Panc1 (cell line): ENCODE measurements around the gene ERBB2. TPM values are rescaled to one million over a fixed set of nuclear protein-coding genes. Genes with fewer than 3 reads are reported as not detected.

Experiments
- ATAC-seq: fragments of 200-7000 bp; cut with Tn5 transposase; 2 replicates; pipeline ENCODE4 v1.9.1; 2020; ENCODE audit warnings: mild to moderate bottlenecking, moderate library complexity
- BruUV-seq: library from RNA; stranded (reverse); fragments of 400-500 nt; replicated peaks from 2 replicates; lab custom pipeline; 2021; lab: Mats Ljungman, UMichigan
- CTCF ChIA-PET: fragments of 300-600 bp; sonication (Branson Sonifier 250); formaldehyde crosslinking; loops from one replicate; lab custom pipeline; 2022; ENCODE audit warnings: antibody characterized with exemption; lab: Charles Lee
- POLR2A ChIA-PET: fragments of 300-600 bp; sonication (Branson Sonifier 250); formaldehyde crosslinking; loops from one replicate; lab custom pipeline; 2022; ENCODE audit warnings: antibody characterized with exemption; lab: Charles Lee
- DNase-seq: peaks from one replicate; pipeline ENCODE4 v3.0.0-alpha.2; 2010; ENCODE audit warnings: low read depth, low spot score
- H3K27ac ChIP-seq: 2 replicates; pipeline ENCODE4 v1.5.1; 2011; ENCODE audit warnings: mild to moderate bottlenecking, low read length, inconsistent platforms
- H3K27me3 ChIP-seq: fragments of 200-500 bp; sonication (Bioruptor generic); 2 replicates; pipeline ENCODE4 v1.6.0; 2014; ENCODE audit warnings: low read length, inconsistent platforms; ENCODE audit not compliant: control insufficient read depth, insufficient read depth
- H3K36me3 ChIP-seq: fragments of 200-500 bp; sonication (Bioruptor generic); 2 replicates; pipeline ENCODE4 v1.5.1; 2014; ENCODE audit warnings: inconsistent platforms, mild to moderate bottlenecking, low read length, moderate library complexity; ENCODE audit not compliant: control insufficient read depth, insufficient read depth
- H3K4me1 ChIP-seq: 2 replicates; pipeline ENCODE4 v1.5.1; 2011; ENCODE audit warnings: inconsistent platforms, mild to moderate bottlenecking, low read length, moderate library complexity; ENCODE audit not compliant: control insufficient read depth, insufficient read depth
- H3K4me3 ChIP-seq, 2 experiments: 2 replicates each; pipeline ENCODE4 v1.5.1; 2011 to 2012; ENCODE audit warnings: low read depth in 2 of 2, low read length in 2 of 2, mild to moderate bottlenecking in 2 of 2, inconsistent platforms in 1 of 2, moderate library complexity in 1 of 2
- H3K9me3 ChIP-seq: fragments of 200-500 bp; sonication (Bioruptor generic); 2 replicates; pipeline ENCODE4 v1.5.1; 2014; ENCODE audit warnings: low read depth, mild to moderate bottlenecking, inconsistent platforms, low read length, moderate library complexity; ENCODE audit not compliant: control insufficient read depth, insufficient read depth
- POLR2AphosphoS5 ChIP-seq: IDR thresholded peaks from 2 replicates; pipeline ENCODE4 v1.6.1; 2012; ENCODE audit warnings: mild to moderate bottlenecking, low read depth, low read length, moderate library complexity
- SIN3A ChIP-seq: IDR thresholded peaks from 2 replicates; pipeline ENCODE4 v1.6.1; 2012; ENCODE audit warnings: low read depth, mild to moderate bottlenecking, low read length, moderate library complexity, borderline replicate concordance; ENCODE audit not compliant: insufficient read depth
- TCF7L2 ChIP-seq: IDR thresholded peaks from 2 replicates; pipeline ENCODE4 v1.6.1; 2011; ENCODE audit warnings: mild to moderate bottlenecking, low read depth, low read length, inconsistent platforms
- in situ Hi-C: cut with HindIII; loops from 2 replicates; pipeline ENCODE4 v1.10.0; 2016; ENCODE audit warnings: low sequenced_read_pairs, low pct_unique_long_range_greater_than_20kb
- intact Hi-C: fragments of 100-400 bp; cut with micrococcal nuclease; formaldehyde crosslinking; loops from one replicate; pipeline ENCODE4 v1.10.0; 2022; ENCODE audit not compliant: unreplicated experiment
- total RNA-seq: library from RNA; stranded (reverse); gene quantifications from one replicate; pipeline ENCODE4 v1.2.1, GENCODE V29; 2021; ENCODE audit not compliant: unreplicated experiment
- TF ChIP-seq, protein P1 (sequence below), 2 experiments: IDR thresholded peaks; 2 replicates each; pipeline ENCODE4 v1.6.1; 2011 to 2012; ENCODE audit warnings: low read depth in 2 of 2, control low read depth in 1 of 2, low read length in 1 of 2, mild to moderate bottlenecking in 1 of 2, moderate library complexity in 1 of 2; ENCODE audit not compliant: insufficient read depth in 1 of 2
- TF ChIP-seq, protein P2 (sequence below): fragments of 450-650 bp; IDR thresholded peaks from 2 replicates; pipeline ENCODE4 v1.5.1; 2017; ENCODE audit warnings: mild to moderate bottlenecking

The ERBB2 gene
- total RNA-seq, 1 experiment from 2014 or later, result 68.6 TPM

DNA sequence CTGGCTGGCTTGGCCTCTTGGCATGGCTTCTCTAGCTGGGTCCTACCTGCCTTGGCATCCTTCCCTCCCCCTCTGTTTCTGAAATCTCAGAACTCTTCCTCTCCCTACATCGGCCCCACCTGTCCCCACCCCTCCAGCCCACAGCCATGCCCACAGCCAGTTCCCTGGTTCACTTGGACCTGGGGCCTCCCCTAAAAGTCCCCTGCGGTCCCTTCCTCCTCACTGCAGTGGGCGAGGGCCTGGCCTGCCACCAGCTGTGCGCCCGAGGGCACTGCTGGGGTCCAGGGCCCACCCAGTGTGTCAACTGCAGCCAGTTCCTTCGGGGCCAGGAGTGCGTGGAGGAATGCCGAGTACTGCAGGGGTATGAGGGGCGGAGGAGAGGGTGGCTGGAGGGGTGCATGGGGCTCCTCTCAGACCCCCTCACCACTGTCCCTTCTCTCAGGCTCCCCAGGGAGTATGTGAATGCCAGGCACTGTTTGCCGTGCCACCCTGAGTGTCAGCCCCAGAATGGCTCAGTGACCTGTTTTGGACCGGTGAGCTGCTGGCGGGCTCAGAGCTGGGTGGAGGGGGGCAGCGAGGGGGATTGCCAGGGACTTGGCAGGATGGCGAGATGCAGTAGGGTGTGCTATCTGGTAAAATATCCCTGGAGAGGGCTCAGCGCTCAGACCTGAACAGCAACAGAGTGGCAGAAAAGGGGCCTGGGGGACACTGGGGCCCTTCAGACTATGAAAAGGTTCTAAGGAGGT lies 16.4 kb downstream of the ERBB2 start:
- no TSS peak for BruUV-seq
- ChIA-PET POLR2A (no interaction called here), CTCF (no interaction called here)
- no peaks in the 10 kb centered on the region for H3K9me3 ChIP-seq
- no peaks in the 10 kb centered on the region for H3K27me3 ChIP-seq
- H3K4me1 ChIP-seq, result no peaks in the 10 kb centered on the region
- no peaks in the 10 kb centered on the region for H3K36me3 ChIP-seq
- ATAC-seq (no peak), DNase-seq (no peak)
- in situ Hi-C loops, result no loop called here
- H3K4me3 ChIP-seq, result no peak overlapping the region
- H3K27ac ChIP-seq, result no peak overlapping the region
- intact Hi-C loops, result no loop called here
- TF ChIP-seq SIN3A (no peak), TCF7L2 (no peak), POLR2AphosphoS5 (no peak)
- TF ChIP-seq, protein P1, sequence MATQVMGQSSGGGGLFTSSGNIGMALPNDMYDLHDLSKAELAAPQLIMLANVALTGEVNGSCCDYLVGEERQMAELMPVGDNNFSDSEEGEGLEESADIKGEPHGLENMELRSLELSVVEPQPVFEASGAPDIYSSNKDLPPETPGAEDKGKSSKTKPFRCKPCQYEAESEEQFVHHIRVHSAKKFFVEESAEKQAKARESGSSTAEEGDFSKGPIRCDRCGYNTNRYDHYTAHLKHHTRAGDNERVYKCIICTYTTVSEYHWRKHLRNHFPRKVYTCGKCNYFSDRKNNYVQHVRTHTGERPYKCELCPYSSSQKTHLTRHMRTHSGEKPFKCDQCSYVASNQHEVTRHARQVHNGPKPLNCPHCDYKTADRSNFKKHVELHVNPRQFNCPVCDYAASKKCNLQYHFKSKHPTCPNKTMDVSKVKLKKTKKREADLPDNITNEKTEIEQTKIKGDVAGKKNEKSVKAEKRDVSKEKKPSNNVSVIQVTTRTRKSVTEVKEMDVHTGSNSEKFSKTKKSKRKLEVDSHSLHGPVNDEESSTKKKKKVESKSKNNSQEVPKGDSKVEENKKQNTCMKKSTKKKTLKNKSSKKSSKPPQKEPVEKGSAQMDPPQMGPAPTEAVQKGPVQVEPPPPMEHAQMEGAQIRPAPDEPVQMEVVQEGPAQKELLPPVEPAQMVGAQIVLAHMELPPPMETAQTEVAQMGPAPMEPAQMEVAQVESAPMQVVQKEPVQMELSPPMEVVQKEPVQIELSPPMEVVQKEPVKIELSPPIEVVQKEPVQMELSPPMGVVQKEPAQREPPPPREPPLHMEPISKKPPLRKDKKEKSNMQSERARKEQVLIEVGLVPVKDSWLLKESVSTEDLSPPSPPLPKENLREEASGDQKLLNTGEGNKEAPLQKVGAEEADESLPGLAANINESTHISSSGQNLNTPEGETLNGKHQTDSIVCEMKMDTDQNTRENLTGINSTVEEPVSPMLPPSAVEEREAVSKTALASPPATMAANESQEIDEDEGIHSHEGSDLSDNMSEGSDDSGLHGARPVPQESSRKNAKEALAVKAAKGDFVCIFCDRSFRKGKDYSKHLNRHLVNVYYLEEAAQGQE (IDR thresholded peaks at IDR 0.05; ENCODE audit: insufficient read depth in 1 of 2, low read depth in 2 of 2, low read length in 1 of 2), result no peak
- TF ChIP-seq, protein P2, sequence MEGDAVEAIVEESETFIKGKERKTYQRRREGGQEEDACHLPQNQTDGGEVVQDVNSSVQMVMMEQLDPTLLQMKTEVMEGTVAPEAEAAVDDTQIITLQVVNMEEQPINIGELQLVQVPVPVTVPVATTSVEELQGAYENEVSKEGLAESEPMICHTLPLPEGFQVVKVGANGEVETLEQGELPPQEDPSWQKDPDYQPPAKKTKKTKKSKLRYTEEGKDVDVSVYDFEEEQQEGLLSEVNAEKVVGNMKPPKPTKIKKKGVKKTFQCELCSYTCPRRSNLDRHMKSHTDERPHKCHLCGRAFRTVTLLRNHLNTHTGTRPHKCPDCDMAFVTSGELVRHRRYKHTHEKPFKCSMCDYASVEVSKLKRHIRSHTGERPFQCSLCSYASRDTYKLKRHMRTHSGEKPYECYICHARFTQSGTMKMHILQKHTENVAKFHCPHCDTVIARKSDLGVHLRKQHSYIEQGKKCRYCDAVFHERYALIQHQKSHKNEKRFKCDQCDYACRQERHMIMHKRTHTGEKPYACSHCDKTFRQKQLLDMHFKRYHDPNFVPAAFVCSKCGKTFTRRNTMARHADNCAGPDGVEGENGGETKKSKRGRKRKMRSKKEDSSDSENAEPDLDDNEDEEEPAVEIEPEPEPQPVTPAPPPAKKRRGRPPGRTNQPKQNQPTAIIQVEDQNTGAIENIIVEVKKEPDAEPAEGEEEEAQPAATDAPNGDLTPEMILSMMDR, result no peak

DNA sequence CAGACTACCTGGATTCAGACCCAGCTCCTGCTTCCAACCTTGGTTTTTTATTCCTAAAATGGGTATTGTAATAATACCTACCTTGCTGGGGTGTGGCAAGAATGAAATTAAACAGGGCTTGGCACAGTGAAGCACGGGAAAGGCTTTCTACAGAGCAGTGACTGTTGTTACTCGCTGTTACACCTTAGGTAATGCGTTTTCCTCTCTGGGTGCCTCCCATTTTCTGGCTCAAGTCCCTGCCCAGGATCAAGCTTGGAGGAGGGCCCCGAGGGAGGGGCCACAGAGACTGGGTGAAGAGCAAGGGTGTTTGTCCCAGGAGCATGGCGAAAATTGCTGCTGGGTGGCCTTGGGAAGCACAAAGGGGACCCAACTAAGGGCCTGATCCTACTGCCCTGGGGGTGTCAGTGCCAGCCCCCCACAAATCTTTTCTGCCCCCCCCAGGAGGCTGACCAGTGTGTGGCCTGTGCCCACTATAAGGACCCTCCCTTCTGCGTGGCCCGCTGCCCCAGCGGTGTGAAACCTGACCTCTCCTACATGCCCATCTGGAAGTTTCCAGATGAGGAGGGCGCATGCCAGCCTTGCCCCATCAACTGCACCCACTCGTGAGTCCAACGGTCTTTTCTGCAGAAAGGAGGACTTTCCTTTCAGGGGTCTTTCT lies 17.1 kb downstream of the ERBB2 start:
- in situ Hi-C loops (no loop called here), intact Hi-C loops (no loop called here)
- Histone ChIP-seq H3K27ac (no peak overlapping the region), H3K9me3 (no peaks in the 10 kb centered on the region), H3K4me1 (no peaks in the 10 kb centered on the region), H3K36me3 (no peaks in the 10 kb centered on the region), H3K4me3 (no peak overlapping the region), H3K27me3 (no peaks in the 10 kb centered on the region)
- POLR2A ChIA-PET, result no interaction called here
- TF ChIP-seq SIN3A, result no peak
- TF ChIP-seq POLR2AphosphoS5, result no peak
- TF ChIP-seq, protein P2, result no peak
- no peak for TF ChIP-seq TCF7L2
- TF ChIP-seq, protein P1 (IDR thresholded peaks at IDR 0.05; ENCODE audit: insufficient read depth in 1 of 2, low read depth in 2 of 2, low read length in 1 of 2), result no peak
- DNase-seq (no peak), ATAC-seq (peak; percentile 45; the same call in 1 of the 2 replicates)
- CTCF ChIA-PET, result no interaction called here
- no TSS peak for BruUV-seq
